GM23338 (cell line): ENCODE data around the gene ME3. TPM values are rescaled to one million over a fixed set of nuclear protein-coding genes. Genes with fewer than 3 reads are reported as not detected.

Experiments used
- ATAC-seq: fragments of 200-7000 bp; cut with Tn5 transposase; 3 replicates; pipeline ENCODE4 v1.9.1; 2020
- DNase-seq: peaks from one replicate; pipeline ENCODE4 v3.0.0-alpha.2; 2015; ENCODE audit warnings: low spot score
- H2AFZ ChIP-seq: fragments of 200-600 bp; sonication (generic); 2 replicates; pipeline ENCODE4 v1.8.0; 2016; ENCODE audit warnings: antibody characterized with exemption, mild to moderate bottlenecking, moderate library complexity
- H3F3A ChIP-seq: fragments of 200-600 bp; sonication (generic); replicated peaks from 2 replicates; pipeline ENCODE4 v1.8.0; 2017; ENCODE audit warnings: antibody characterized with exemption, mixed run types, low read depth
- H3K27ac ChIP-seq: fragments of 200-600 bp; sonication (generic); 2 replicates; pipeline ENCODE4 v1.6.1; 2016; ENCODE audit warnings: low read depth
- H3K27me3 ChIP-seq: fragments of 200-600 bp; sonication (generic); 2 replicates; pipeline ENCODE4 v1.8.0; 2016; ENCODE audit warnings: mild to moderate bottlenecking, mixed run types, moderate library complexity; ENCODE audit not compliant: insufficient read depth
- H3K36me3 ChIP-seq: fragments of 200-600 bp; sonication (generic); 2 replicates; pipeline ENCODE4 v1.8.0; 2016; ENCODE audit warnings: mild to moderate bottlenecking; ENCODE audit not compliant: insufficient read depth
- H3K4me1 ChIP-seq: fragments of 200-600 bp; sonication (generic); 2 replicates; pipeline ENCODE4 v1.8.0; 2016; ENCODE audit warnings: mild to moderate bottlenecking, moderate library complexity; ENCODE audit not compliant: insufficient read depth
- H3K4me2 ChIP-seq: fragments of 200-600 bp; sonication (generic); 2 replicates; pipeline ENCODE4 v1.7.1; 2017; ENCODE audit warnings: mixed run types
- H3K4me3 ChIP-seq: fragments of 200-600 bp; sonication (generic); 2 replicates; pipeline ENCODE4 v1.6.1; 2016; ENCODE audit warnings: mixed run types
- H3K79me2 ChIP-seq: fragments of 200-600 bp; sonication (generic); replicated peaks from 2 replicates; pipeline ENCODE4 v1.8.0; 2017; ENCODE audit warnings: mild to moderate bottlenecking; ENCODE audit not compliant: insufficient read depth
- H3K9me2 ChIP-seq: fragments of 200-600 bp; sonication (generic); 2 replicates; pipeline ENCODE4 v1.8.0; 2017; ENCODE audit not compliant: insufficient read depth
- H4K20me1 ChIP-seq: fragments of 200-600 bp; sonication (generic); replicated peaks from 2 replicates; pipeline ENCODE4 v1.8.0; 2017; ENCODE audit warnings: mild to moderate bottlenecking; ENCODE audit not compliant: insufficient read depth
- H3K27ac Mint-ChIP-seq: 2 replicates; pipeline ENCODE4 v1.8.0; 2020; ENCODE audit warnings: inconsistent platforms, mild to moderate bottlenecking, moderate library complexity, mixed read lengths
- H3K27me3 Mint-ChIP-seq: 3 replicates; pipeline ENCODE4 v1.8.0; 2022; ENCODE audit warnings: low read depth, mild to moderate bottlenecking, moderate library complexity, mixed read lengths, inconsistent platforms; ENCODE audit not compliant: insufficient read depth, poor library complexity
- H3K36me3 Mint-ChIP-seq: 3 replicates; pipeline ENCODE4 v1.8.0; 2021; ENCODE audit warnings: low read depth, mild to moderate bottlenecking, inconsistent platforms, moderate library complexity, mixed read lengths
- H3K4me1 Mint-ChIP-seq: 3 replicates; pipeline ENCODE4 v1.8.0; 2020; ENCODE audit warnings: mild to moderate bottlenecking, inconsistent platforms, mixed read lengths
- H3K4me3 Mint-ChIP-seq: 3 replicates; pipeline ENCODE4 v1.8.0; 2021; ENCODE audit warnings: moderate library complexity, mild to moderate bottlenecking, inconsistent platforms, mixed read lengths
- H3K9me3 Mint-ChIP-seq: 3 replicates; pipeline ENCODE4 v1.8.0; 2020; ENCODE audit warnings: moderate library complexity, mild to moderate bottlenecking, inconsistent platforms, mixed read lengths
- CREB1 ChIP-seq: fragments of 250-450 bp; sonication (Bioruptor Pico); IDR thresholded peaks from 2 replicates; pipeline ENCODE4 v1.5.0; 2020; ENCODE audit warnings: low read depth, mild to moderate bottlenecking, moderate library complexity
- EZH2 ChIP-seq: fragments of 200-600 bp; sonication (generic); IDR thresholded peaks from one replicate; pipeline ENCODE4 v1.8.0; 2017; ENCODE audit warnings: antibody characterized with exemption, mild to moderate bottlenecking, low read depth; ENCODE audit not compliant: unreplicated experiment
- EZH2phosphoT487 ChIP-seq: fragments of 200-600 bp; sonication (generic); IDR thresholded peaks from one replicate; pipeline ENCODE4 v1.8.1; 2018; ENCODE audit warnings: antibody characterized with exemption; ENCODE audit not compliant: unreplicated experiment
- JUNB ChIP-seq: IDR thresholded peaks from one replicate; pipeline ENCODE4 v1.6.1; 2016; ENCODE audit warnings: antibody characterized with exemption; ENCODE audit not compliant: unreplicated experiment
- NANOG ChIP-seq: IDR thresholded peaks from 2 replicates; pipeline ENCODE4 v1.6.1; 2016; ENCODE audit warnings: antibody characterized with exemption, borderline replicate concordance
- POLR2AphosphoS5 ChIP-seq: IDR thresholded peaks from 2 replicates; pipeline ENCODE4 v1.6.1; 2016; ENCODE audit warnings: antibody characterized with exemption, low read depth
- REST ChIP-seq: IDR thresholded peaks from one replicate; pipeline ENCODE4 v1.6.1; 2018; ENCODE audit warnings: antibody characterized with exemption; ENCODE audit not compliant: unreplicated experiment
- ZNF114 ChIP-seq: fragments of 250-450 bp; sonication (Bioruptor Pico); IDR thresholded peaks from 2 replicates; pipeline ENCODE4 v1.5.0; 2020; ENCODE audit warnings: mild to moderate bottlenecking, moderate library complexity
- ZNF331 ChIP-seq: fragments of 250-450 bp; sonication (Bioruptor Pico); IDR thresholded peaks from 2 replicates; pipeline ENCODE4 v1.5.0; 2020; ENCODE audit warnings: low read depth, mild to moderate bottlenecking, moderate library complexity
- polyA plus RNA-seq: library from polyadenylated mRNA; unstranded; fragments of >200 nt; fragmentation: Nextera tagmentation; extraction: Ambion mirVana; gene quantifications from 2 replicates; pipeline ENCODE4 v1.2.1, GENCODE V29; 2016
- total RNA-seq: library from RNA; depleted of rRNA; stranded (reverse); fragments of >200 nt; shearing (Covaris generic); gene quantifications from 2 replicates; pipeline ENCODE4 v1.2.3, GENCODE V29; 2014
- TF ChIP-seq, protein P1 (sequence below): IDR thresholded peaks from 2 replicates; pipeline ENCODE4 v1.6.1; 2016; ENCODE audit warnings: antibody characterized with exemption
- TF ChIP-seq, protein P2 (sequence below): fragments of 250-450 bp; sonication (Bioruptor Pico); IDR thresholded peaks from 2 replicates; pipeline ENCODE4 v1.5.0; 2020; ENCODE audit warnings: mild to moderate bottlenecking, moderate library complexity

Gene ME3
- total and polyA plus RNA-seq, 2 experiments from 2014 or later = 1.3 to 4.0 TPM

- H3K9me2 ChIP-seq = 0 out of 2 replicates have a peak, but pooled peaks cover 6% of the 10 kb centered on the region
- H4K20me1 ChIP-seq = no peaks in the 10 kb centered on the region
- no peak overlapping the region for H3K27ac ChIP-seq
- H3F3A ChIP-seq = no peaks in the 10 kb centered on the region
- TF ChIP-seq ZNF114 (CRISPR knock-in tag) (no peak), ZNF331 (no peak), JUNB (no peak), EZH2 (no peak), CREB1 (CRISPR knock-in tag) (no peak), POLR2AphosphoS5 (no peak), EZH2phosphoT487 (no peak), REST (no peak), NANOG (no peak)
- TF ChIP-seq, protein P1, sequence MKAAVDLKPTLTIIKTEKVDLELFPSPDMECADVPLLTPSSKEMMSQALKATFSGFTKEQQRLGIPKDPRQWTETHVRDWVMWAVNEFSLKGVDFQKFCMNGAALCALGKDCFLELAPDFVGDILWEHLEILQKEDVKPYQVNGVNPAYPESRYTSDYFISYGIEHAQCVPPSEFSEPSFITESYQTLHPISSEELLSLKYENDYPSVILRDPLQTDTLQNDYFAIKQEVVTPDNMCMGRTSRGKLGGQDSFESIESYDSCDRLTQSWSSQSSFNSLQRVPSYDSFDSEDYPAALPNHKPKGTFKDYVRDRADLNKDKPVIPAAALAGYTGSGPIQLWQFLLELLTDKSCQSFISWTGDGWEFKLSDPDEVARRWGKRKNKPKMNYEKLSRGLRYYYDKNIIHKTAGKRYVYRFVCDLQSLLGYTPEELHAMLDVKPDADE = no peak
- TF ChIP-seq, protein P2, sequence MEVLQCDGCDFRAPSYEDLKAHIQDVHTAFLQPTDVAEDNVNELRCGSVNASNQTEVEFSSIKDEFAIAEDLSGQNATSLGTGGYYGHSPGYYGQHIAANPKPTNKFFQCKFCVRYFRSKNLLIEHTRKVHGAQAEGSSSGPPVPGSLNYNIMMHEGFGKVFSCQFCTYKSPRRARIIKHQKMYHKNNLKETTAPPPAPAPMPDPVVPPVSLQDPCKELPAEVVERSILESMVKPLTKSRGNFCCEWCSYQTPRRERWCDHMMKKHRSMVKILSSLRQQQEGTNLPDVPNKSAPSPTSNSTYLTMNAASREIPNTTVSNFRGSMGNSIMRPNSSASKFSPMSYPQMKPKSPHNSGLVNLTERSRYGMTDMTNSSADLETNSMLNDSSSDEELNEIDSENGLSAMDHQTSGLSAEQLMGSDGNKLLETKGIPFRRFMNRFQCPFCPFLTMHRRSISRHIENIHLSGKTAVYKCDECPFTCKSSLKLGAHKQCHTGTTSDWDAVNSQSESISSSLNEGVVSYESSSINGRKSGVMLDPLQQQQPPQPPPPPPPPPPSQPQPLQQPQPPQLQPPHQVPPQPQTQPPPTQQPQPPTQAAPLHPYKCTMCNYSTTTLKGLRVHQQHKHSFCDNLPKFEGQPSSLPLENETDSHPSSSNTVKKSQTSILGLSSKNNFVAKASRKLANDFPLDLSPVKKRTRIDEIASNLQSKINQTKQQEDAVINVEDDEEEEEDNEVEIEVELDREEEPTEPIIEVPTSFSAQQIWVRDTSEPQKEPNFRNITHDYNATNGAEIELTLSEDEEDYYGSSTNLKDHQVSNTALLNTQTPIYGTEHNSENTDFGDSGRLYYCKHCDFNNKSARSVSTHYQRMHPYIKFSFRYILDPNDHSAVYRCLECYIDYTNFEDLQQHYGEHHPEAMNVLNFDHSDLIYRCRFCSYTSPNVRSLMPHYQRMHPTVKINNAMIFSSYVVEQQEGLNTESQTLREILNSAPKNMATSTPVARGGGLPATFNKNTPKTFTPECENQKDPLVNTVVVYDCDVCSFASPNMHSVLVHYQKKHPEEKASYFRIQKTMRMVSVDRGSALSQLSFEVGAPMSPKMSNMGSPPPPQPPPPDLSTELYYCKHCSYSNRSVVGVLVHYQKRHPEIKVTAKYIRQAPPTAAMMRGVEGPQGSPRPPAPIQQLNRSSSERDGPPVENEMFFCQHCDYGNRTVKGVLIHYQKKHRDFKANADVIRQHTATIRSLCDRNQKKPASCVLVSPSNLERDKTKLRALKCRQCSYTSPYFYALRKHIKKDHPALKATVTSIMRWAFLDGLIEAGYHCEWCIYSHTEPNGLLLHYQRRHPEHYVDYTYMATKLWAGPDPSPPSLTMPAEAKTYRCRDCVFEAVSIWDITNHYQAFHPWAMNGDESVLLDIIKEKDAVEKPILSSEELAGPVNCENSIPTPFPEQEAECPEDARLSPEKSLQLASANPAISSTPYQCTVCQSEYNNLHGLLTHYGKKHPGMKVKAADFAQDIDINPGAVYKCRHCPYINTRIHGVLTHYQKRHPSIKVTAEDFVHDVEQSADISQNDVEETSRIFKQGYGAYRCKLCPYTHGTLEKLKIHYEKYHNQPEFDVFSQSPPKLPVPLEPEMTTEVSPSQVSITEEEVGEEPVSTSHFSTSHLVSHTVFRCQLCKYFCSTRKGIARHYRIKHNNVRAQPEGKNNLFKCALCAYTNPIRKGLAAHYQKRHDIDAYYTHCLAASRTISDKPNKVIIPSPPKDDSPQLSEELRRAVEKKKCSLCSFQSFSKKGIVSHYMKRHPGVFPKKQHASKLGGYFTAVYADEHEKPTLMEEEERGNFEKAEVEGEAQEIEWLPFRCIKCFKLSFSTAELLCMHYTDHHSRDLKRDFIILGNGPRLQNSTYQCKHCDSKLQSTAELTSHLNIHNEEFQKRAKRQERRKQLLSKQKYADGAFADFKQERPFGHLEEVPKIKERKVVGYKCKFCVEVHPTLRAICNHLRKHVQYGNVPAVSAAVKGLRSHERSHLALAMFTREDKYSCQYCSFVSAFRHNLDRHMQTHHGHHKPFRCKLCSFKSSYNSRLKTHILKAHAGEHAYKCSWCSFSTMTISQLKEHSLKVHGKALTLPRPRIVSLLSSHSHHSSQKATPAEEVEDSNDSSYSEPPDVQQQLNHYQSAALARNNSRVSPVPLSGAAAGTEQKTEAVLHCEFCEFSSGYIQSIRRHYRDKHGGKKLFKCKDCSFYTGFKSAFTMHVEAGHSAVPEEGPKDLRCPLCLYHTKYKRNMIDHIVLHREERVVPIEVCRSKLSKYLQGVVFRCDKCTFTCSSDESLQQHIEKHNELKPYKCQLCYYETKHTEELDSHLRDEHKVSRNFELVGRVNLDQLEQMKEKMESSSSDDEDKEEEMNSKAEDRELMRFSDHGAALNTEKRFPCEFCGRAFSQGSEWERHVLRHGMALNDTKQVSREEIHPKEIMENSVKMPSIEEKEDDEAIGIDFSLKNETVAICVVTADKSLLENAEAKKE (CRISPR knock-in tag) = no peak
- H3K9me3 Mint-ChIP-seq = no peaks in the 10 kb centered on the region
- no peak overlapping the region for H3K27ac Mint-ChIP-seq
- H3K36me3 ChIP-seq = no peaks in the 10 kb centered on the region
- no peaks in the 10 kb centered on the region for H3K27me3 Mint-ChIP-seq
- no peaks in the 10 kb centered on the region for H3K79me2 ChIP-seq
- peaks cover 38% of the 10 kb centered on the region for H3K4me1 Mint-ChIP-seq
- peaks cover 23% of the 10 kb centered on the region for H3K4me1 ChIP-seq
- ATAC-seq (no peak), DNase-seq (no peak)
- no peak overlapping the region for H2AFZ ChIP-seq
- H3K27me3 ChIP-seq = no peaks in the 10 kb centered on the region
- no peak overlapping the region for H3K4me3 ChIP-seq
- no peak overlapping the region for H3K4me2 ChIP-seq
- no peak overlapping the region for H3K4me3 Mint-ChIP-seq
- H3K36me3 Mint-ChIP-seq = no peaks in the 10 kb centered on the region
These were observed 82.4 kb downstream of the ME3 start for GRCh38 chr11:86589856-86590589.
